ENCODE measurements around the gene ANKHD1. TPM values are rescaled to one million over a fixed set of nuclear protein-coding genes. Genes with fewer than 3 reads are reported as not detected.
"Not testable (repeated sequence)": the region's sequence is repeated elsewhere in the genome, so short reads cannot be mapped to it uniquely, and the experiment has no call there.

Gene ANKHD1
- total RNA-seq, 1 experiment from 2014 or later: 113 TPM

- Mint-ChIP-seq H3K27ac (no peak overlapping the region), H3K4me1 (peaks cover 8% of the 10 kb centered on the region), H3K9me3 (no peaks in the 10 kb centered on the region), H3K27me3 (ENCODE audit: low read depth) (no peaks in the 10 kb centered on the region), H3K4me3 (no peak overlapping the region), H3K36me3 (peaks cover 18% of the 10 kb centered on the region)
- ChIA-PET POLR2A (no interaction called here), CTCF (no interaction called here)
- ATAC-seq (no peak), DNase-seq (ENCODE audit: low spot score) (no peak)
- no peak for TF ChIP-seq SP1 (CRISPR knock-in tag; conservative IDR thresholded peaks at IDR 0.05)
- TF ChIP-seq ESRRA (CRISPR knock-in tag; IDR thresholded peaks at IDR 0.05; ENCODE audit: borderline replicate concordance): no peak
- TF ChIP-seq SOX15 (CRISPR knock-in tag; IDR thresholded peaks at IDR 0.05): no peak
- TF ChIP-seq ZNF423 (CRISPR knock-in tag; IDR thresholded peaks at IDR 0.05): no peak
These were observed 80.1 kb downstream of the ANKHD1 start for GRCh38 chr5:140481758-140482157.

- no peak overlapping the region for H3K27ac Mint-ChIP-seq
- ChIA-PET POLR2A (no interaction called here), CTCF (no interaction called here)
These were observed 81.4 kb downstream of the ANKHD1 start for GRCh38 chr5:140483055-140483454.

GRCh38 chr5:140488141-140488540 lies 86.5 kb downstream of the ANKHD1 start:
- H3K27me3 Mint-ChIP-seq (ENCODE audit: low read depth); H3K4me3 Mint-ChIP-seq; H3K9me3 Mint-ChIP-seq; H3K27ac Mint-ChIP-seq; CTCF ChIA-PET; POLR2A ChIA-PET; H3K4me1 Mint-ChIP-seq; DNase-seq (ENCODE audit: low spot score); ATAC-seq: not testable (repeated sequence)
- H3K36me3 Mint-ChIP-seq: peaks cover 33% of the 10 kb centered on the region

More at GRCh38 chr5:140483055-140483454, 81.4 kb downstream of the ANKHD1 start:
- Mint-ChIP-seq H3K4me3 (no peak overlapping the region), H3K27me3 (ENCODE audit: low read depth) (no peaks in the 10 kb centered on the region), H3K4me1 (peaks cover 8% of the 10 kb centered on the region), H3K36me3 (peaks cover 25% of the 10 kb centered on the region), H3K9me3 (no peaks in the 10 kb centered on the region)
- no peak for TF ChIP-seq CBFB (CRISPR knock-in tag; IDR thresholded peaks at IDR 0.05; ENCODE audit: low read depth)
- no peak for TF ChIP-seq ZNF425 (CRISPR knock-in tag; conservative IDR thresholded peaks at IDR 0.05)
- TF ChIP-seq ELF4 (CRISPR knock-in tag; IDR thresholded peaks at IDR 0.05; ENCODE audit: low read depth): no peak
- TF ChIP-seq RELA (CRISPR knock-in tag; IDR thresholded peaks at IDR 0.05; ENCODE audit: borderline replicate concordance): no peak
- no peak for TF ChIP-seq NR3C1 (CRISPR knock-in tag; conservative IDR thresholded peaks at IDR 0.05; ENCODE audit: low read depth)
- no peak for TF ChIP-seq MAX (CRISPR knock-in tag; IDR thresholded peaks at IDR 0.05)
- TF ChIP-seq PREB (CRISPR knock-in tag; IDR thresholded peaks at IDR 0.05; ENCODE audit: borderline replicate concordance): no peak
- TF ChIP-seq SMAD3 (CRISPR knock-in tag; IDR thresholded peaks at IDR 0.05; ENCODE audit: borderline replicate concordance): no peak
- ATAC-seq (no peak), DNase-seq (ENCODE audit: low spot score) (no peak)

GRCh38 chr5:140488914-140489313 lies 87.3 kb downstream of the ANKHD1 start:
- ChIA-PET POLR2A (no interaction called here), CTCF (no interaction called here)
- Mint-ChIP-seq H3K4me1 (no peaks in the 10 kb centered on the region), H3K27me3 (ENCODE audit: low read depth) (no peaks in the 10 kb centered on the region), H3K4me3 (no peak overlapping the region), H3K9me3 (no peaks in the 10 kb centered on the region), H3K36me3 (peaks cover 31% of the 10 kb centered on the region), H3K27ac (no peak overlapping the region)
- ATAC-seq (no peak), DNase-seq (ENCODE audit: low spot score) (no peak)
- TF ChIP-seq FOXP1 (CRISPR knock-in tag; IDR thresholded peaks at IDR 0.05; ENCODE audit: borderline replicate concordance) (no peak), MXD4 (CRISPR knock-in tag; IDR thresholded peaks at IDR 0.05; ENCODE audit: borderline replicate concordance) (no peak), ZNF138 (CRISPR knock-in tag; conservative IDR thresholded peaks at IDR 0.05) (no peak), TEAD4 (CRISPR knock-in tag; IDR thresholded peaks at IDR 0.05) (no peak), ZBTB21 (CRISPR knock-in tag; IDR thresholded peaks at IDR 0.05; ENCODE audit: borderline replicate concordance) (no peak), FOXK1 (CRISPR knock-in tag; IDR thresholded peaks at IDR 0.05) (no peak), ZNF512 (CRISPR knock-in tag; IDR thresholded peaks at IDR 0.05; ENCODE audit: borderline replicate concordance) (no peak), ARID4B (CRISPR knock-in tag; IDR thresholded peaks at IDR 0.05; ENCODE audit: borderline replicate concordance) (no peak)
